Vagina (tissue), 2 donors: Measurements from ENCODE around the gene CCDC194. TPM values are rescaled to one million over a fixed set of nuclear protein-coding genes. Genes with fewer than 3 reads are reported as not detected.

Experiments
- DNase-seq, 2 donors: peaks; one replicate each; pipeline ENCODE4 v3.0.0-alpha.2; 2017; ENCODE audit errors: extremely low spot score in 2 of 2
- H3K27ac ChIP-seq: fragments of 200-600 bp; sonication (generic); one replicate; pipeline ENCODE4 v1.5.1; 2019
- H3K27me3 ChIP-seq: fragments of 200-600 bp; sonication (generic); one replicate; pipeline ENCODE4 v1.5.1; 2019
- H3K36me3 ChIP-seq, 2 donors: fragments of 200-600 bp; sonication (generic); one replicate each; pipeline ENCODE4 v1.5.1; 2017 to 2019
- H3K4me1 ChIP-seq: fragments of 200-600 bp; sonication (generic); one replicate; pipeline ENCODE4 v1.5.1; 2019
- H3K4me3 ChIP-seq, 2 donors: fragments of 200-600 bp; sonication (generic); 1 replicate in 1 of 2; 2 replicates in 1 of 2; pipeline ENCODE4 v1.5.1; 2016 to 2019
- H3K9me3 ChIP-seq: fragments of 200-600 bp; sonication (generic); one replicate; pipeline ENCODE4 v1.5.1; 2019
- POLR2A ChIP-seq, 2 donors: fragments of 450-650 bp; IDR thresholded peaks; one replicate each; pipeline ENCODE4 v1.6.1; 2017; ENCODE audit warnings: antibody characterized with exemption in 2 of 2, mild to moderate bottlenecking in 2 of 2, moderate library complexity in 2 of 2
- POLR2AphosphoS5 ChIP-seq, 2 donors: sonication (generic); formaldehyde crosslinking; IDR thresholded peaks; one replicate each; pipeline ENCODE4 v1.9.0; 2017; ENCODE audit warnings: antibody characterized with exemption in 2 of 2, mild to moderate bottlenecking in 2 of 2, low read depth in 1 of 2; ENCODE audit not compliant: insufficient read depth in 1 of 2
- intact Hi-C: fragments of 100-400 bp; cut with DNase I; formaldehyde crosslinking; loops from one replicate; pipeline ENCODE4 v1.15.1; 2023
- total RNA-seq: library from RNA; depleted of rRNA; stranded (reverse); fragments of >200 nt; gene quantifications from one replicate; pipeline ENCODE4 v1.2.3, GENCODE V29; 2016
- TF ChIP-seq, protein P1 (sequence below), 3 experiments: fragments of 450-650 bp in 2 of 3; fragments of 200-600 bp in 1 of 3; sonication (generic) in 1 of 3; IDR thresholded peaks; one replicate each; pipeline ENCODE4 v1.5.1; 2017 to 2019; ENCODE audit warnings: antibody characterized with exemption in 3 of 3, mild to moderate bottlenecking in 2 of 3, moderate library complexity in 2 of 3

Gene CCDC194
- total RNA-seq, 1 donor from 2014 or later: not detected

DNA sequence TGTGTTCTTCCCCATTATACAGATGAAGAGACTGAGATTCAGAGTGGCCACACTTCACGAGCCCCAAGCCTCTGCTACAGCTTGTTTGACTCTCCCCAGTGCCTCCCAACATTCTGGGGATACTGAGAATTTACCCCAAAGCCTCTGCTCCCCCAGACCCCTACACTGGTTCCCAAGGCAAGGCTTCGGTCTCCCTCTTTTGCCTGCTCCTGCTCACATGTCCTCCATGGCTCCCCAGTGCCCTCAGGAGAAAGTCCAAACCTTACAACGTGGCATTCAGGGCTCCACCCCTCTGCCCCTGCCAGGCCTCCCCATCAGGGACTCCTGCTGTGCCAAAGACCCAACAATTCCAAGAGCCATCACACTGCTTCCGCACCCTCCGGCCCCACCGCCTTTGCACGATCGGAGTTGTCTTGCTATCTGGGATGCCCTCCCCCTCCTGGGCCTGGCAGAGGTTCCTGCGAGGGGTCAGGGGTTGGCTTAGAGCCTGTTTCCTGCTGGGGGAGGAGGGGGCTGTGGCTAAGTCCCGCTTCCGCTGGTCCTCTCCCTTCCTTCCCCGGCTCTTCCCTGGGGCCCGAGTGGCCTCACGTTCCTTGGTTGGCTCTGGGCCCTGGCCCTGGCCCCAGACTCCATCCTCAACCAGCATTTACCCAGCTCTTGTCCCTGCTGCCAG is 41.3 kb downstream of the CCDC194 start:
- Histone ChIP-seq H3K4me3 (no peak overlapping the region), H3K4me1 (peaks cover 33% of the 10 kb centered on the region), H3K27ac (no peak overlapping the region), H3K27me3 (no peaks in the 10 kb centered on the region), H3K36me3 (no peaks in the 10 kb centered on the region), H3K9me3 (no peaks in the 10 kb centered on the region)
- no peak for DNase-seq
- intact Hi-C loops: no loop called here
- TF ChIP-seq POLR2A (IDR thresholded peaks at IDR 0.05) (no peak), POLR2AphosphoS5 (IDR thresholded peaks at IDR 0.05; ENCODE audit: insufficient read depth in 1 of 2, low read depth in 1 of 2) (peak in 1 of 2 donors; percentile 36)
- TF ChIP-seq, protein P1, sequence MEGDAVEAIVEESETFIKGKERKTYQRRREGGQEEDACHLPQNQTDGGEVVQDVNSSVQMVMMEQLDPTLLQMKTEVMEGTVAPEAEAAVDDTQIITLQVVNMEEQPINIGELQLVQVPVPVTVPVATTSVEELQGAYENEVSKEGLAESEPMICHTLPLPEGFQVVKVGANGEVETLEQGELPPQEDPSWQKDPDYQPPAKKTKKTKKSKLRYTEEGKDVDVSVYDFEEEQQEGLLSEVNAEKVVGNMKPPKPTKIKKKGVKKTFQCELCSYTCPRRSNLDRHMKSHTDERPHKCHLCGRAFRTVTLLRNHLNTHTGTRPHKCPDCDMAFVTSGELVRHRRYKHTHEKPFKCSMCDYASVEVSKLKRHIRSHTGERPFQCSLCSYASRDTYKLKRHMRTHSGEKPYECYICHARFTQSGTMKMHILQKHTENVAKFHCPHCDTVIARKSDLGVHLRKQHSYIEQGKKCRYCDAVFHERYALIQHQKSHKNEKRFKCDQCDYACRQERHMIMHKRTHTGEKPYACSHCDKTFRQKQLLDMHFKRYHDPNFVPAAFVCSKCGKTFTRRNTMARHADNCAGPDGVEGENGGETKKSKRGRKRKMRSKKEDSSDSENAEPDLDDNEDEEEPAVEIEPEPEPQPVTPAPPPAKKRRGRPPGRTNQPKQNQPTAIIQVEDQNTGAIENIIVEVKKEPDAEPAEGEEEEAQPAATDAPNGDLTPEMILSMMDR (IDR thresholded peaks at IDR 0.05): no peak

DNA sequence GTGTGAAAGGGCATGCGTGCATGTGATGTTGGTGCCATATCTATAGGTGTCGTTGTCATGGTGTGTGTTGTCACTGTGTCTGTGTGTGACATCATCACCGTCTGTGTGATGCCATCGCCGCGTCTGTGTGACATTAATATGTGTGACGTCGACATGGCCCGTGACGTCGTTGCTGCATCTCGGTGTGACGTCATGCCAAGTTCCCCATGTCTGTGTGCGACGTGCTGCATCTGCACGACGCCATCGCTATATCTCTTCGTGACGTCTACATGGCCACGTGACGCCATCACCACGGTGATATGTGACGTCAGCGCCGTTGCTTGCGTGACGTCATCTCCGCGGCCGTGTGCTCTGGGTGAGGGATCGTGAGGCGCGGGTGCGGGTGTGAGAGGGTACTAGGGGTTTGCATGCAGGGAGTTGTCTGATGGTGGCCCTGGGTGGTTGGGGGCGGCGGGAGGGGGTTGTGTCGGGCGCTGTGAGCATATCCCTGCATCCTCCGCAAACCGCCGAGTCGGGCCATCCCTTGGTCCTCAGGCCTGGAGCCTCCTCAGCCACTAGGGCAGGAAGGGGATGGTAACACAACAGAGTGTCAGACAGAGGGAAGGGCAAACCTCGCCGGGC is 42.1 kb downstream of the CCDC194 start:
- no peak for DNase-seq
- H3K9me3 ChIP-seq: no peaks in the 10 kb centered on the region
- peaks cover 41% of the 10 kb centered on the region for H3K4me1 ChIP-seq
- H3K36me3 ChIP-seq: no peaks in the 10 kb centered on the region
- H3K27ac ChIP-seq: no peak overlapping the region
- no peak for TF ChIP-seq POLR2A (IDR thresholded peaks at IDR 0.05)
- TF ChIP-seq, protein P1 (IDR thresholded peaks at IDR 0.05): no peak
- H3K4me3 ChIP-seq: no peak overlapping the region
- no peaks in the 10 kb centered on the region for H3K27me3 ChIP-seq
- intact Hi-C loops: no loop called here

DNA sequence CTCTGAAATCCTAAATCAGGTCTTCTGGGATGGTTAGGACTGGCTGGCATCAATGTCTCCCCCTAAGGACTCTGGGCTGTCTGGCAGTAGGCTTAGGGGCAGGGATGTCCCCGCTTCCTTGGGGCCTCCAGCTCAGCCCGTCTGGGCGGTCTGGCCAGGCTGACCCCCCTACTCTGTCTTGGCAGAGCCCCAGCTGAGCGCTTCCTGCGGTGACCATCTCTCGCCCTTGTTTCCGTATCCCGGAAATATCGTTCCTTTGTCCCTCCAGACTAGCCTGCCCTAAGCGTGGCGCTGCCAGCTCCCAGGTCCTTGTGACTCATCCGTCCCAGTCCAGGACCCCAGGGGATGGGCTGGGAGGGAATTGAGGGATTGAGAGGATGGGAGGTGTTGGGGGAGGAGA is 45.3 kb downstream of the CCDC194 start:
- peak overlapping the region; percentile 61 for H3K27ac ChIP-seq
- peak in 1 of 2 donors; percentile 55 for TF ChIP-seq POLR2AphosphoS5 (IDR thresholded peaks at IDR 0.05; ENCODE audit: insufficient read depth in 1 of 2, low read depth in 1 of 2)
- TF ChIP-seq, protein P1 (IDR thresholded peaks at IDR 0.05): no peak
- no peaks in the 10 kb centered on the region for H3K36me3 ChIP-seq
- DNase-seq: no peak
- H3K4me1 ChIP-seq: peaks cover 41% of the 10 kb centered on the region
- no peak overlapping the region for H3K4me3 ChIP-seq
- H3K9me3 ChIP-seq: no peaks in the 10 kb centered on the region
- H3K27me3 ChIP-seq: no peaks in the 10 kb centered on the region
- intact Hi-C loops: no loop called here

DNA sequence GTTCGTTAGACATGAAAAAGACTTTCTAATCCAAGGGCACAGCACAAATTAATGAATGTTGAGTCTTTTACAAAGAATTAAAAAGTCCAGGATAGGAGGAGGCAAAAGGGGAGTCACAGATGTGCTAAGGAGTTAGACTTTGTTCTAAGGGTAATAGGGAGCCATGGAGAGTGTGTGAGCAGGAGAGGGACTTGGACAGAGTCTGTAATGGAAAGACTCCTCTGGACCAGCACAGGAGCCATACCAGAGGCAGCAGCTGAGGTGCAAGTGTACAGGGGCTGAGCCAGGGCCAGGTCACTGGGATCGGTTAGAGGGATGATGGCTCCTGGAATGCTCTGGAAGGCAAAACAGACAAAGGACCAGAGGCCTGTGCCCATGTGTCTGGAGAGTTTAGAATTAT is 46.1 kb downstream of the CCDC194 start:
- no peak for DNase-seq
- H3K27ac ChIP-seq: peak overlapping the region; percentile 61
- intact Hi-C loops: loop anchor here (2.0 kb wide), 1 partner anchor 37 kb away; no protein-coding TSS in a partner anchor
- no peaks in the 10 kb centered on the region for H3K36me3 ChIP-seq
- no peaks in the 10 kb centered on the region for H3K27me3 ChIP-seq
- no peak overlapping the region for H3K4me3 ChIP-seq
- peaks cover 35% of the 10 kb centered on the region for H3K4me1 ChIP-seq
- H3K9me3 ChIP-seq: no peaks in the 10 kb centered on the region
- TF ChIP-seq, protein P1 (IDR thresholded peaks at IDR 0.05): no peak
- TF ChIP-seq POLR2AphosphoS5 (IDR thresholded peaks at IDR 0.05; ENCODE audit: insufficient read depth in 1 of 2, low read depth in 1 of 2) (no peak), POLR2A (IDR thresholded peaks at IDR 0.05) (no peak)

DNA sequence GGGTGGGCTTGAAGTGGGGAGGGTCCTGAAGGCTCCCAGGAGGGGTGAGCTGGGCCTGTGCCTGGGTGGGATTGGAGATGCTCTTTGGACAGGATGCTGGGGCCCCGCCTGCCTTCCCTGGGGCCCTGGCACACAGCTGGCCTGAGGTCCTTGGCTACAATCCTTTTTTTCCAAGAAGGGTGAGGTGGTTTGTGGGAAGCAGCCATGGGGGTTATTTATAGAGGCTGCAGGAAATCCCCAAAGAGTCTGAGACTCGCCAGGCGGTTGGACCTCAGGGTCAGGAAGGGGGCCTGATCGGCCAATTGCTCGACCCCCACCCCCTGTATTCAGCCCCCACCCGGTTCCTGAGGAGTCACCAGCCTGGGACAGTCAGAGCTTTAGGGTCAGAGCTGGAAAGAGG is 46.6 kb downstream of the CCDC194 start:
- no peaks in the 10 kb centered on the region for H3K9me3 ChIP-seq
- intact Hi-C loops: loop anchor here (2.0 kb wide), 1 partner anchor 37 kb away; no protein-coding TSS in a partner anchor

More for the DNA sequence above, 46.6 kb downstream of the CCDC194 start:
- Histone ChIP-seq H3K27ac (peak overlapping the region; percentile 61), H3K36me3 (no peaks in the 10 kb centered on the region), H3K27me3 (no peaks in the 10 kb centered on the region), H3K4me1 (peaks cover 30% of the 10 kb centered on the region), H3K4me3 (no peak overlapping the region)
- TF ChIP-seq POLR2A (IDR thresholded peaks at IDR 0.05) (no peak), POLR2AphosphoS5 (IDR thresholded peaks at IDR 0.05; ENCODE audit: insufficient read depth in 1 of 2, low read depth in 1 of 2) (peak; percentile 11 to 32)
- DNase-seq: no peak
